GM12872 (cell line): ENCODE results near the gene PRG2.

Source experiments
- TF ChIP-seq, protein P1 (sequence below): IDR thresholded peaks from 3 replicates; pipeline ENCODE4 v1.5.1; 2011; ENCODE audit warnings: low read depth, mild to moderate bottlenecking, low read length, moderate library complexity; ENCODE audit not compliant: insufficient read depth

PRG2 gene

GRCh38 chr11:57399972-57400578, 9.6 kb upstream of the PRG2 start:
- TF ChIP-seq, protein P1, sequence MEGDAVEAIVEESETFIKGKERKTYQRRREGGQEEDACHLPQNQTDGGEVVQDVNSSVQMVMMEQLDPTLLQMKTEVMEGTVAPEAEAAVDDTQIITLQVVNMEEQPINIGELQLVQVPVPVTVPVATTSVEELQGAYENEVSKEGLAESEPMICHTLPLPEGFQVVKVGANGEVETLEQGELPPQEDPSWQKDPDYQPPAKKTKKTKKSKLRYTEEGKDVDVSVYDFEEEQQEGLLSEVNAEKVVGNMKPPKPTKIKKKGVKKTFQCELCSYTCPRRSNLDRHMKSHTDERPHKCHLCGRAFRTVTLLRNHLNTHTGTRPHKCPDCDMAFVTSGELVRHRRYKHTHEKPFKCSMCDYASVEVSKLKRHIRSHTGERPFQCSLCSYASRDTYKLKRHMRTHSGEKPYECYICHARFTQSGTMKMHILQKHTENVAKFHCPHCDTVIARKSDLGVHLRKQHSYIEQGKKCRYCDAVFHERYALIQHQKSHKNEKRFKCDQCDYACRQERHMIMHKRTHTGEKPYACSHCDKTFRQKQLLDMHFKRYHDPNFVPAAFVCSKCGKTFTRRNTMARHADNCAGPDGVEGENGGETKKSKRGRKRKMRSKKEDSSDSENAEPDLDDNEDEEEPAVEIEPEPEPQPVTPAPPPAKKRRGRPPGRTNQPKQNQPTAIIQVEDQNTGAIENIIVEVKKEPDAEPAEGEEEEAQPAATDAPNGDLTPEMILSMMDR: no peak

GRCh38 chr11:57399221-57399620, 8.8 kb upstream of the PRG2 start:
- TF ChIP-seq, protein P1: no peak

DNA sequence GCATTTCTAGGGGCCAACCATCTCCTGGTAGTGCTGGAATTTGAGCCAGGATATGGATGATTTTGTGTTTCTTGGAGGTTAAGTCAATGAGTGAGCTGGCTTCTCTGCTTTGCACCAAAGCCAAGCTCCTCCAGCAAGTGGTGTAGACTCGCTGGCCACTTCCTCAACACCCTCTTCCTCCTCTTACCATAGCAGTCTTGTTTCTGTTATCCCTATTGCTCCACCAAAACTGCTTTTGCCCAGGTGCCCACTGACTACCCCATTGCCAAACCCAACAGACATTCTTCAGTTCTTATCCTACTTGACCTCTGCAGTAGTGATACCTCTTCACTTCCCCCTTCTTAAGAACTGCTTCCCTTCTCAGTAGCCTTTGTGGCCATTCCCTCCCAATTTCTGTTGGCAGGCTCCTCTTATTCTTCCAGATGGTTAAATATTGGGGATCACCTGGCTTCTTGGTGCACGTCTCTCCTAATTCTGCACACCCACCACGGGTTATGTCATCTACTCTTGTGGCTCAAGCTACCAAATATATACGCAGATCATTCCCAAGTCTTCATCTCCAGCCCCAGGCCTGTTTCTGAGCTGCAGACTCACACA, 7.0 kb upstream of the PRG2 start:
- TF ChIP-seq, protein P1: no peak

- TF ChIP-seq, protein P1: no peak
Observed at GRCh38 chr11:57396744-57397143, 6.3 kb upstream of the PRG2 start.

DNA sequence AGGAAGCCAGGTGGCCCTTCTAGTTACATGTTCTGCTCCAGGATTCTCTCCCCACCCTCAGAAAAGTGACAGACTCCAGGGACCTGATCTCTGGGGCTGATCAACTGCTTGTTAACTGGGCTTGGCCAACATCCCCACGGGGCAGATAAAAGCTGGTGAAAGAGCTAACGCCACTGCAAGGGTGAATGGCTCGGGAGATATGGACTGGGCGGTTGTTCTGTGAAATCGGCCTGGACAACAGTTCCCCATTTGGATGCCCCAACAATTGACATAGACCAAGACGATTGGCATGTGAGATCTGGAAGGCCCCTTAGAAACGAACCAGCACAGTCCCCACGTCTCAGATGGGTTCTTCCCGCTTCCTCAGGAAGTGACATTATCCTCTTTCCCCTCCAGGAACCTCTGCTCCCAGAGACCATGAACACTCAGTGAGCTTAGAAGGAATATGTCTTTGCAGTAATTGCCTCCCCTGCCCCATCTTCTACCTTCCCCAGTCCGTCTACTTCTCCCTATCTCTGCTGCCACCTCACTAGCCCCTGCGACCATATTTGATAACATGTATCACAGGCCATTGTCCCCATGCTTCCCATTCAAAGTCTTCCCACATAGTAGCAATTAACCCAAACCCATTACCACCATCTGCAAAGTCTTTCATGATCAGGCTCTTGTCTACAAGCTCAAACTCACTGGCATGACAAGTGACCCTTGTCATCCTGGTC, 5.6 kb upstream of the PRG2 start:
- TF ChIP-seq, protein P1: no peak

- TF ChIP-seq, protein P1: no peak
Observed at GRCh38 chr11:57394203-57394965, 3.9 kb upstream of the PRG2 start.

DNA sequence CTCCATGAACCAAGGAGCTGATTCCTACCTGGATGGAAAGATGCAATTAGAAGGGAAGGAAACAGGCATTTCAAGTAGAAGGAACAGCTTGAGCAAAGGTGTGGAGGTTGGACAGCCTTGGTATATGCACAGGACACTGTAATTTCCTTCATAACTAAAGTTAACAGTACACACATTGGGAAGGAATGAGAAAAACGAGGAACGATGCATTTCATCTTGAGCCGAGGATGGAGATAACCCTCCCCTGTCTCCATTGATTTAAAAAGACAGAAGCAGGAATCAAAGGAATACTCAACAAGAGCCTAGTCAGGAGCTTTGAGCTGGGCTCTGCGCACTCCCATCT, 2.3 kb upstream of the PRG2 start:
- TF ChIP-seq, protein P1: no peak
